Gastrocnemius medialis (tissue), 4 donors: ENCODE results near the gene HIP1R.

Source experiments
- POLR2A ChIP-seq, 2 donors: fragments of 450-650 bp; IDR thresholded peaks; one replicate each; pipeline ENCODE4 v1.6.1; 2017; ENCODE audit warnings: antibody characterized with exemption in 2 of 2, mild to moderate bottlenecking in 2 of 2, moderate library complexity in 2 of 2
- TF ChIP-seq, protein P1 (sequence below), 5 experiments: fragments of 450-650 bp in 3 of 5; fragments of 200-600 bp in 2 of 5; sonication (generic) in 2 of 5; IDR thresholded peaks in 4 of 5; conservative IDR thresholded peaks in 1 of 5; 1 replicate in 4 of 5; 2 replicates in 1 of 5; pipeline ENCODE4 v1.5.1; 2016 to 2019; ENCODE audit warnings: antibody characterized with exemption in 5 of 5, mild to moderate bottlenecking in 3 of 5, moderate library complexity in 3 of 5

DNA sequence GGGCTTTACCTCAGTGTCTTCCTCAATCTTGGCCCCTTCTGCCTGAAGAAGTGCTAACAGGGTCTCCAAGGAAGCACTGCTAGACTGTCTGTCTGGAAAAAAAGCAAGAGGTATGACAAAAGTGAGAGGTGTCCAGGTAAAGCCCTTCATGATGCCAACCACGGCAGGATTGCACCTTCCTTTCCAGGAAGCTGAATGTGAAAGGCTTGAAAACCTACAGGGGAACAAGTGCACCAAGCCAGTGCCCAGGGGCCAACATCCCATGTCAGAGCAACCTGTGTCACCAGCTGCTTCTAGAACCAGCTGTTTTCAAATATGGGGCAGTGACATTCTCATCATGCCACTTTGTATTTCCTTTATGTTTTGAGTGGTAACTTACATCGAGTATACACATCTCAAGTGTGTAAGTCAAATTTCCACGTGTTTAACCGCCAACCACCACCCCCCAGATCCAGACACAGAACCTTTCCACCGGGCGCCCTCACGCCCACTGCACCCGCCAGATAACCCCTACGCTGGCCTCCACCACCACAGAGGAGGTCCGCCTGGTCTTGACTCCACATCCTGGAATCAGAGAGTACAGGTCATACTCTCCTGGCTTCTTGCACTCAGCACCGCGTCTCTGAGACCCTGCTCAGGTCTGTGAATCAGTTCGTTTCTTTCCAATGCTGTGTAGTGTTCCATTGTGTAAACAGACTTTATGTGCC, 33.4 kb downstream of the HIP1R start:
- TF ChIP-seq, protein P1, sequence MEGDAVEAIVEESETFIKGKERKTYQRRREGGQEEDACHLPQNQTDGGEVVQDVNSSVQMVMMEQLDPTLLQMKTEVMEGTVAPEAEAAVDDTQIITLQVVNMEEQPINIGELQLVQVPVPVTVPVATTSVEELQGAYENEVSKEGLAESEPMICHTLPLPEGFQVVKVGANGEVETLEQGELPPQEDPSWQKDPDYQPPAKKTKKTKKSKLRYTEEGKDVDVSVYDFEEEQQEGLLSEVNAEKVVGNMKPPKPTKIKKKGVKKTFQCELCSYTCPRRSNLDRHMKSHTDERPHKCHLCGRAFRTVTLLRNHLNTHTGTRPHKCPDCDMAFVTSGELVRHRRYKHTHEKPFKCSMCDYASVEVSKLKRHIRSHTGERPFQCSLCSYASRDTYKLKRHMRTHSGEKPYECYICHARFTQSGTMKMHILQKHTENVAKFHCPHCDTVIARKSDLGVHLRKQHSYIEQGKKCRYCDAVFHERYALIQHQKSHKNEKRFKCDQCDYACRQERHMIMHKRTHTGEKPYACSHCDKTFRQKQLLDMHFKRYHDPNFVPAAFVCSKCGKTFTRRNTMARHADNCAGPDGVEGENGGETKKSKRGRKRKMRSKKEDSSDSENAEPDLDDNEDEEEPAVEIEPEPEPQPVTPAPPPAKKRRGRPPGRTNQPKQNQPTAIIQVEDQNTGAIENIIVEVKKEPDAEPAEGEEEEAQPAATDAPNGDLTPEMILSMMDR (IDR thresholded peaks at IDR 0.05 in 4 of 5, conservative IDR thresholded peaks at IDR 0.05 in 1 of 5) = no peak
- TF ChIP-seq POLR2A (IDR thresholded peaks at IDR 0.05) = no peak
